Spleen (tissue), 11 donors: Measurements from ENCODE around the gene SLIT3. TPM values are rescaled to one million over a fixed set of nuclear protein-coding genes. Genes with fewer than 3 reads are reported as not detected.

ENCODE experiments used
- DNase-seq: peaks from one replicate; pipeline ENCODE4 v3.0.0-alpha.2; 2020
- H3K27ac ChIP-seq, 8 donors: fragments of 200-600 bp; sonication (generic) in 7 of 8; 1 replicate in 4 of 8; 2 replicates in 4 of 8; pipeline versions ENCODE4 v1.5.0 to v1.8.0; 2016 to 2021; ENCODE audit warnings: inconsistent platforms in 4 of 8, mild to moderate bottlenecking in 4 of 8, moderate library complexity in 1 of 8
- H3K27me3 ChIP-seq, 7 donors: fragments of 200-600 bp; sonication (generic) in 6 of 7; replicated peaks in 1 of 7; 1 replicate in 4 of 7; 2 replicates in 3 of 7; pipeline versions ENCODE4 v1.5.0 to v1.8.0; 2016 to 2021; ENCODE audit warnings: inconsistent platforms in 3 of 7, mild to moderate bottlenecking in 1 of 7
- H3K36me3 ChIP-seq, 6 donors: fragments of 200-600 bp; sonication (generic) in 5 of 6; 1 replicate in 4 of 6; 2 replicates in 2 of 6; pipeline versions ENCODE4 v1.5.0 to v1.8.0; 2016 to 2021; ENCODE audit warnings: inconsistent platforms in 2 of 6
- H3K4me1 ChIP-seq, 6 donors: fragments of 200-600 bp; sonication (generic) in 5 of 6; 1 replicate in 3 of 6; 2 replicates in 3 of 6; pipeline versions ENCODE4 v1.5.0 to v1.8.0; 2016 to 2021; ENCODE audit warnings: inconsistent platforms in 3 of 6
- H3K4me3 ChIP-seq, 8 donors: fragments of 200-600 bp; sonication (generic) in 7 of 8; 1 replicate in 4 of 8; 2 replicates in 4 of 8; pipeline versions ENCODE4 v1.5.0 to v1.8.0; 2016 to 2021; ENCODE audit warnings: inconsistent platforms in 4 of 8, mild to moderate bottlenecking in 4 of 8, moderate library complexity in 2 of 8
- H3K9me3 ChIP-seq, 8 donors: fragments of 200-600 bp; sonication (generic) in 7 of 8; 1 replicate in 4 of 8; 2 replicates in 4 of 8; pipeline versions ENCODE4 v1.5.0 to v1.8.0; 2016 to 2021; ENCODE audit warnings: inconsistent platforms in 4 of 8
- CTCF ChIP-seq, 11 experiments: fragments of 200-600 bp in 7 of 11; fragments of 450-650 bp in 4 of 11; sonication (generic) in 4 of 11; IDR thresholded peaks in 8 of 11; conservative IDR thresholded peaks in 3 of 11; 1 replicate in 7 of 11; 2 replicates in 4 of 11; pipeline versions ENCODE4 v1.4.0 to v1.8.0; 2016 to 2021; ENCODE audit warnings: antibody characterized with exemption in 11 of 11, inconsistent platforms in 4 of 11, mild to moderate bottlenecking in 1 of 11
- POLR2A ChIP-seq, 3 donors: fragments of 450-650 bp; IDR thresholded peaks; one replicate each; pipeline ENCODE4 v1.5.1; 2017; ENCODE audit warnings: antibody characterized with exemption in 3 of 3, mild to moderate bottlenecking in 1 of 3
- POLR2AphosphoS5 ChIP-seq, 3 donors: sonication (generic); formaldehyde crosslinking; IDR thresholded peaks; one replicate each; pipeline ENCODE4 v1.5.1; 2017; ENCODE audit warnings: antibody characterized with exemption in 3 of 3
- WGBS, 5 donors: extraction: QIAGEN DNeasy Blood & Tissue Kit in 3 of 5; methylation state at CpG; one replicate each; pipeline versions ENCODE4 v1.1.5 to v1.1.7; 2013 to 2018; 5-methylcytosine and 5-hydroxymethylcytosine counted together
- intact Hi-C: fragments of 100-400 bp; cut with DNase I; formaldehyde crosslinking; loops from one replicate; pipeline ENCODE4 v1.15.0; 2023; ENCODE audit warnings: low total_unique reads
- polyA plus RNA-seq, 3 donors: library from polyadenylated mRNA; stranded (reverse); fragments of 200-250 nt; gene quantifications; one replicate each; pipeline ENCODE4 v1.2.1, GENCODE V29; 2013
- total RNA-seq, 7 donors: library from RNA; depleted of rRNA in 3 of 7; stranded (reverse); fragments of >200 nt in 3 of 7; fragmentation: NEBNext Ultra II Directional in 4 of 7; extraction: Animal tissue kit (Norgen Biotek cat#: 25700) in 4 of 7; gene quantifications; one replicate each; pipeline versions ENCODE4 v1.1.0 to v1.2.1, GENCODE V29; 2016 to 2021
- donor health status: healthy with polysubstance abuse.
- donor health status: DM: no; HTN: no; CAD: no; lungs with moderate emphysema.
- donor health status: DM: no; HTN: no; CAD: no.
- donor health status: Bipolar disorder and iron deficiency.
- donor health status: healthy.
- donor health status: DM: no; HTN: no; CAD: no.
- donor health status: DM: yes; HTN: yes; CAD: no.

Gene SLIT3
- total and polyA plus RNA-seq, 10 donors = 0.33 to 54.0 (median 13.2) TPM

GRCh38 chr5:169081000-169081724 is 219.8 kb downstream of the SLIT3 start:
- intact Hi-C loops = no loop called here
- Histone ChIP-seq H3K4me1 (peaks cover 0 to 2% (median 0%) of the 10 kb centered on the region in 6 donors), H3K4me3 (no peak overlapping the region), H3K27me3 (no peaks in the 10 kb centered on the region), H3K9me3 (no peaks in the 10 kb centered on the region), H3K27ac (no peak overlapping the region), H3K36me3 (no peaks in the 10 kb centered on the region)
- TF ChIP-seq CTCF (IDR thresholded peaks at IDR 0.05 in 8 of 11, conservative IDR thresholded peaks at IDR 0.05 in 3 of 11) (no peak), POLR2AphosphoS5 (IDR thresholded peaks at IDR 0.05) (no peak), POLR2A (IDR thresholded peaks at IDR 0.05) (no peak)
- no peak for DNase-seq
- 72 to 86% (median 79%) methylated on average over 8 to 9 of the region's 9 CpGs for WGBS, 5 donors

DNA sequence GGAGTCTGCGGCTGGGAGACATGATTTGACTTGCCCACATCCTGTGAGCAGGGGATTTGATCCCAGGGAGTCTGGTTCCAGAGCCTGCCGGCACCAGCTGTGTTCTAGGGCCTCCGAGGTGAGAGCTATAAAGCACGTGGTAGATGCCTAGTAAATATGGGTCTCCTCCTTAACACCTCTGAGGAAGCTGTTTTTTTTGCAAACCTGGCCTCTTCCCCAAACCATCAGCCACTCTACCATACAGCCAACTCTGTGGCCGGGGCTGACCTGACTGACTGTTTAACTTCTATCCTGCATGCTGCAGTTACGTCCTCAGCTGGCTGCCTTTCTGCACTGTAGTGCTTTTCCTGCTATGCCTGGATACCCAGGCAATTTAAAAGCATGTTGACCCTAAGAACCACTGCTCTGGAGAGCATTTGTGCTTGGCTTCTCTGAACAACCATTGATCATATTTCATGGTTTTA is 220.5 kb downstream of the SLIT3 start:
- DNase-seq = no peak
- Histone ChIP-seq H3K9me3 (no peaks in the 10 kb centered on the region), H3K36me3 (no peaks in the 10 kb centered on the region), H3K4me3 (no peak overlapping the region), H3K4me1 (peaks cover 0 to 2% (median 0%) of the 10 kb centered on the region in 6 donors), H3K27ac (no peak overlapping the region), H3K27me3 (peaks cover 0 to 5% (median 0%) of the 10 kb centered on the region in 7 donors)
- intact Hi-C loops = no loop called here
- 79 to 89% (median 85%) methylated on average over 6 of the region's 6 CpGs for WGBS, 5 donors
- no peak for TF ChIP-seq POLR2A (IDR thresholded peaks at IDR 0.05)
- TF ChIP-seq CTCF (IDR thresholded peaks at IDR 0.05 in 8 of 11, conservative IDR thresholded peaks at IDR 0.05 in 3 of 11) = no peak
- TF ChIP-seq POLR2AphosphoS5 (IDR thresholded peaks at IDR 0.05) = no peak

DNA sequence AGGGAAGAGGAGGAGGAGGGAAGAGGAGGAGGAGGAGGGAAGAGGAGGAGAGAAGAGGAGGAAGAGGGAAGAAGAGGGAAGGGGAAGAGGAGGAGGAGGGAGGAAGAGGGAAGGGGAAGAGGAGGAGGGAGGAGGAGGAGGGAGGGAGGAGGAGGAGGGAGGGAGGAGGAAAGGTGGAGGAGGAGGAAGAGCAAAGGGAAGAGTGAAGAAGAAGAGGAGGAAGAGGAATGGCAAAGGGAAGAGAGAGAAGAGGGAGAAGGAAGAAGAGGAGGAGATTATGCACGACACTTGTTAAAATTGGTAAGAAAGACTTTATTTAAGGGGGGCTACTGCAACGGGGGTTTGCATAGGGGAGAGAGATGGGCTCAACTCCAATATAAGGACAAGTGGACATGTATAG is 221.2 kb downstream of the SLIT3 start:
- Histone ChIP-seq H3K27me3 (peaks cover 0 to 5% (median 0%) of the 10 kb centered on the region in 7 donors), H3K4me1 (peaks cover 0 to 2% (median 0%) of the 10 kb centered on the region in 6 donors), H3K9me3 (no peaks in the 10 kb centered on the region), H3K27ac (no peak overlapping the region), H3K4me3 (no peak overlapping the region), H3K36me3 (no peaks in the 10 kb centered on the region)
- intact Hi-C loops = no loop called here
- 81 to 84% (median 84%) methylated on average over 2 of the region's 2 CpGs for WGBS, 5 donors
- no peak for DNase-seq
- no peak for TF ChIP-seq CTCF (IDR thresholded peaks at IDR 0.05 in 8 of 11, conservative IDR thresholded peaks at IDR 0.05 in 3 of 11)
- TF ChIP-seq POLR2AphosphoS5 (IDR thresholded peaks at IDR 0.05) = no peak

DNA sequence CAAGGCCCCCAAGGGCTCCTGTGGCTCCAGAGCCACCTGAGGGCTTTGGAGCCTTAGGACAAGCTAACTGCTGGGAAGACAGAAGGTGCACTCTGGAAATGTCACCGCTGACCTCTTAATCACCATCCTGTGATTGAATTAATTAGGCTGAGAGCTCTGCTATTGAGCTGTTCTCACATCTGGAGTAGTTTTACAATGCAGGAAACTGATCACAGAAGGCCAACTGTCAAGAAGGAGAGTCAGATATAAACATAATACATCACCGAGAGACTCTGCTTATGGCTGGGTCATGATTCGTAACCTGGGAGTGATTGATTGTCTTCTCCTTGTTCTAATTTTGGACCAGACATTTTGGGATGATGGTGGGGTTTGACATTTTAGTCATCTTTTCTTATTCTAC is 226.1 kb downstream of the SLIT3 start:
- WGBS, 5 donors = 77 to 85% (median 81%) methylated on average over 3 of the region's 3 CpGs
- no peak overlapping the region for H3K27ac ChIP-seq
- TF ChIP-seq POLR2A (IDR thresholded peaks at IDR 0.05) (no peak), POLR2AphosphoS5 (IDR thresholded peaks at IDR 0.05) (no peak)
- H3K36me3 ChIP-seq = no peaks in the 10 kb centered on the region
- intact Hi-C loops = no loop called here
- DNase-seq = no peak
- H3K9me3 ChIP-seq = no peaks in the 10 kb centered on the region
- H3K4me1 ChIP-seq = peaks cover 0 to 11% (median 0%) of the 10 kb centered on the region in 6 donors
- H3K4me3 ChIP-seq = no peak overlapping the region
- H3K27me3 ChIP-seq = peaks cover 0 to 5% (median 0%) of the 10 kb centered on the region in 7 donors
